Right kidney (tissue), 1 donor: Measurements from ENCODE around the gene CAMTA1.

Experiments
- DNase-seq: peaks from one replicate; pipeline ENCODE4 v3.0.0-alpha.2; 2016

Gene CAMTA1

GRCh38 chr1:6775261-6776043 lies 9.8 kb upstream of the CAMTA1 start:
- DNase-seq: no peak

DNA sequence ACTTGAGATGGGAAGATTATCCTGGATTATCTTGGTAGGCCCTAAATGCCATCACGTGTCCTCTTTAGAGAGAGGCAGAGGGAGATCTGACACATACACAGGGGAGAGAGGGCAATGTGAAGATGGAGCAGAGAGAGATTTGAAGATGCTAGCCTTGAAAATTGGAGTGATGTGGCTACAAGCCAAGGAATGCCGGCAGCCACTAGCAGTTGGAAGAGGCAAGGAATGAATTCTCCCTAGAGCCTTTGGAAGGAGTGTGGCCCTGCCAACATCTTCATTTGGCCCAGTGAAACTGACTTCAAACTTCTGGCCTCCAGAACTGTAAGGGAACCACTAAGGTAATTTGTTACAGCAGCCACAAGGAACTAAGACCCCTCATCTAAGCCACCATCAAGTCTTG lies 8.9 kb upstream of the CAMTA1 start:
- DNase-seq: no peak

- no peak for DNase-seq
These were observed 8.4 kb upstream of the CAMTA1 start for GRCh38 chr1:6776895-6777294.

GRCh38 chr1:6777813-6778212 lies 7.4 kb upstream of the CAMTA1 start:
- DNase-seq: no peak

- no peak for DNase-seq
These were observed 6.0 kb upstream of the CAMTA1 start for GRCh38 chr1:6779089-6779805.

GRCh38 chr1:6782151-6782550 lies 3.1 kb upstream of the CAMTA1 start:
- DNase-seq: no peak

GRCh38 chr1:6783221-6783620 lies 2.0 kb upstream of the CAMTA1 start:
- no peak for DNase-seq

GRCh38 chr1:6783936-6784559 lies 1.2 kb upstream of the CAMTA1 start:
- peak; percentile 93 for DNase-seq

- DNase-seq: peak; percentile 99
These were observed 515 bp upstream of the CAMTA1 start for GRCh38 chr1:6784560-6785317.

DNA sequence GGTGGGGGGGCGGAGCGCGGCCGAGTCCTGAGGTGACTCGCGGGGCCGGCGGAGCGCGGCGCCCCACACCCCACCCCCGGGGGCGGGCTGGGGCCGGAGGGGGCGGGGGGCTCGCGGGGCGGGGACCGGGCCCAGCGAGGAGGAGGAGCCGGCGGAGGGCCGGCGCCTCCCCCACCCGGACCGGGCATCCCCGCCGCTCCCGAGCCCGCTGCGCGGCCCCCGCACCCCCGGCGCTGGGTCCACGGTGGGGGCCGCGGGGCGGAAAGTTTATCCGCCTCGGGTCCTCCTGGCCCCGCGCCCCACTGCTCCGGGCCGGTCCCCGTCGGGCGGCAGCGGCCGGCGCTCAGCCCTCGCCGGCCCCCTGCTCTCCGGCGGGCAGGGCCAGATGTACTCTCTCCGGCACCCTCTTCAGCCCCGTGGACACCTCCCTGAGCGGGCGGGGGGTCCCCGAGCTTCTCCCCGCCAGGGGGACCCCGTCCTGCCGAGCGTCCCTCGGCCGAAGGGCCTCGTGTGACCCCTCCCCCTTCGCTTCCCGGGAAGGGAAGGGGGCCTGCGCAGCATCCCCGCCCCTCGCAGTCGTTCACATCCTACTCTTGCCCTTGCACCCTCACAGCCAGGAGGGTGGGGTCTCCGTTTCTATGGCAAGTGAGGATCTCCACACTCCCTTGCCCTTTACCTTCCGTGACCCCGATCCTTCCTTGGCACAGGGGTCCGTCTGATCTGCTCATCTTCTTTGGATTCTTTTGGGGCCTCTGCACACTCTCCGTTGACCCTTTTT lies 663 bp downstream of the CAMTA1 start:
- peak; percentile 66 for DNase-seq

GRCh38 chr1:6788946-6789345 lies 3.7 kb downstream of the CAMTA1 start:
- DNase-seq: no peak

DNA sequence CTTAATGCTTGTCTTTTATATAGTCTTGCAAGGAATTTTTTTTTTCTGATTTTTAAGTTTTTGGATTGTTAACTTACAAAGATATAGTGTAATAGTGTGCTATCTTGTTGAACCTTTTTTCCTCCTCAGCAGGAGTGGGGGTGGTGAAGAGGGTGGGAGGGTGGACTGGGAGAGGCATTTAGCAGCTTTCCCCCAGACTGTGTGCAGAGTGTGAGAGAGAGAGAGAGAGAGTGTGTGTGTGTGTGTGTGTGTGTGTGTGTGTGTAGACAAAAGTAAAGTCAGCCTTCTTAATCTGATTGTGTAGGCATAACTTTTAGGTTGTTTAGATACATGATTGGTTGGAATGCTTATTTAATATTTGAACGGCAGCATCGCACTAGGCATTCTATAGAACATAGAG lies 4.9 kb downstream of the CAMTA1 start:
- no peak for DNase-seq

GRCh38 chr1:6794164-6794563 lies 8.9 kb downstream of the CAMTA1 start:
- DNase-seq: no peak

DNA sequence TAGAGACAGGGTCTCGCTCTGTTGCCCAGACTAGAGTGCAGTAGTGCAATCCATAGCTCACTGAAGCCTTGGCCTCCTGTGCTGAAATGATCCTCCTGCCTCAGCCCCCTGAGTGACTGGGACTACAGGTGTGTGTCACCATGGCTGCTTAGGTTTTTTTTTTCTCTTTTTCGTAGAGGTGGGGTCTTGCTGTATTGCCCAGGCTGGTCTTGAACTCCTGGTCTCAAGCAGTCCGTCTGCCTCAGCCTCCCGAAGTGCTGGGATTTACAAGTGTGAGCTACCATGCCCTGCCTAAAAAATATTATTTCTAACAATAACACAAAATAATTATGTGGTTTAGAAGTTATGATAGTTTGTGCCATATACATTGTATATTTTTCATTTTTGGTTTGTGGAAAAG lies 9.9 kb downstream of the CAMTA1 start:
- no peak for DNase-seq

- DNase-seq: no peak
These were observed 10.4 kb downstream of the CAMTA1 start for GRCh38 chr1:6795661-6796060.

- no peak for DNase-seq
These were observed 10.8 kb downstream of the CAMTA1 start for GRCh38 chr1:6796095-6796494.

DNA sequence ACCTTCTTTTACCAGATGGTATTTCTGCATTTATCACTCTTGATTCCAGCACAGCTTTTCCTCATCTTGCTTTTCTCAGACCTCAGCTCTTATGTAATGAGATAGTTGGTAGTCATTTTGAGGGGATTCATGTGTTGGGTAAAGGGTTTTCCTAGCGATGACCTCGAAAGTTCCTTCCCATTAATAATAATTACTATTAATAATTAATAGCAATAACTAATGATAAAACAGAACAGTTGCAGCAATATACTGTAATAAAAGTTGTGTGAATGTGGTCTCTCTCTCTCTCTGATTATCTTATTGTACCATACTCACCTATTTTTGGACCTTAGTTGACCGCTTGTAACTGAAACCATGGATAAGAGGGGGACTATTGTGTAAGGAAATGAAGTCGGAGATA lies 14.2 kb downstream of the CAMTA1 start:
- DNase-seq: no peak

GRCh38 chr1:6800745-6801144 lies 15.5 kb downstream of the CAMTA1 start:
- no peak for DNase-seq

GRCh38 chr1:6801199-6801598 lies 15.9 kb downstream of the CAMTA1 start:
- DNase-seq: no peak

DNA sequence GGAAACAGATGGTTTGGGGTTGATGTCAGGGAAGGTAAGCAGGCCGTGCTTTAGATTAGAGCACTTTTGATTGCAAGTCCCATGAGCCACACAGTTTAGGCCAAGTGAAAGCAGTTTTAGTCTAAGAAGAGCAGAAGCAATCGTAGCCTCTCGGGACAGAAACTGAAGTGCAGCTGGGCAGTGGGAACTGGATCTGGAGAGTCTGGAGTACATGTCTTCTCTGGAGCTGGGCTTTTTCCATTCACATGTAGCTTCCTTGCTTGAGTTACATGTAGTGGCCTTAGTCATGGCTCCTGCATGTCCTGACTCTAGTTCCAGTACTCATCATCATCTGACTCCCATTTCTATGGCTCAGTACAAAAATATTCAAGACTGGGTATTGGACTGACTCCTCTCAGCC lies 16.7 kb downstream of the CAMTA1 start:
- DNase-seq: no peak

DNA sequence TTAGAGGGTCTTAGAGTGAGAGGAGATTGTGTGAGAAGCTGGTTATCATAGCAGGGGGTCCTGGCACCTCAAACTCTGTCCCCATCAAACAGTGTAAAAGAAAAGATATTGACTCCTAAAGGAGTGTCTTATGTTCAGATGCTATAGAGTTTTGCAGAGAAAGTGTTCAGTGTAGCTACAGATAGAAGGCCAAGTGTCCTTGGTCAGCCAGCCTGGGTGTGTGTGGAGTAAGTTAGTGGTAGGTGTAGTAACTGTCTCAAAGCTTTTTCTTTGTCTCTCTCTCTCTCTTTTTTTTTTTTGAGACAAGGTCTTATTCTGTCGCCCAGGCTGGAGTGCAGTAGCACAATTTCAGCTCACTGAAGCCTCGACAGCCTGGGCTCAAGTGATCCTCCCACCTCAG lies 17.2 kb downstream of the CAMTA1 start:
- no peak for DNase-seq

DNA sequence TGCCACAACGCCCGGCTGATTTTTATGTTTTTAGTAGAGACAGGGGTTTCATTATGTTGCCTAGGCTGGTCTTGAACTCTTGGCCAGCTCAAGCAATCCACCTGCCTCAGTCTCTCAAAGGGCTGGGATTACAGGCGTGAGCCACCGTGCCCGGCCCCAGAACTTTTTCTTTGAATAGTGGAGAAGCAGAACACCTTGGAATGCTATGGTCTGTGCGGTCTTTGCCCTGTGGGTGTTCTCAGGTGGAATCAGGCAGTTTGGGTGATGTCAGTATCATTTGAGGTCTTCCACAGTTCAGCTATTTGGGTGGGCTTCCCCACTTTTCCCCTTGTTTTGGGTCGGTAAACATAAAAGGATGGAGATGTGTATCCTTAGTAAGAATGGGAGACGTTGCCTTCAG lies 17.6 kb downstream of the CAMTA1 start:
- DNase-seq: no peak
